Smooth muscle cell (in vitro differentiated cells): ENCODE measurements around the gene CEACAM16. TPM values are rescaled to one million over a fixed set of nuclear protein-coding genes. Genes with fewer than 3 reads are reported as not detected.
"Not testable (repeated sequence)": the region's sequence is repeated elsewhere in the genome, so short reads cannot be mapped to it uniquely, and the experiment has no call there.

Source experiments
- DNase-seq: peaks from one replicate; lab custom pipeline; 2025; ENCODE audit not compliant: unreplicated experiment; lab: John Stamatoyannopoulos, UW
- H2AFZ ChIP-seq: fragments of 200-600 bp; sonication (generic); 2 replicates; pipeline ENCODE4 v1.6.0; 2016; ENCODE audit warnings: antibody characterized with exemption, low read depth, mild to moderate bottlenecking
- H3F3A ChIP-seq: fragments of 200-600 bp; sonication (generic); 2 replicates; pipeline ENCODE4 v1.6.0; 2017; ENCODE audit warnings: antibody characterized with exemption, low read depth
- H3K27ac ChIP-seq: fragments of 200-600 bp; sonication (generic); 2 replicates; pipeline ENCODE4 v1.5.1; 2016; ENCODE audit warnings: low read depth, mild to moderate bottlenecking
- H3K27me3 ChIP-seq: fragments of 200-600 bp; sonication (generic); 2 replicates; pipeline ENCODE4 v1.6.1; 2016; ENCODE audit warnings: low read depth, mild to moderate bottlenecking
- H3K36me3 ChIP-seq: fragments of 200-600 bp; sonication (generic); 2 replicates; pipeline ENCODE4 v1.5.1; 2016; ENCODE audit warnings: low read depth
- H3K4me1 ChIP-seq: fragments of 200-600 bp; sonication (generic); 2 replicates; pipeline ENCODE4 v1.5.1; 2016; ENCODE audit warnings: low read depth
- H3K4me2 ChIP-seq: fragments of 200-600 bp; sonication (generic); 2 replicates; pipeline ENCODE4 v1.6.0; 2016; ENCODE audit warnings: mild to moderate bottlenecking
- H3K4me3 ChIP-seq: fragments of 200-600 bp; sonication (generic); 2 replicates; pipeline ENCODE4 v1.5.1; 2016; ENCODE audit warnings: mild to moderate bottlenecking
- H3K79me2 ChIP-seq: fragments of 200-600 bp; sonication (generic); 2 replicates; pipeline ENCODE4 v1.6.0; 2016; ENCODE audit warnings: low read depth, mild to moderate bottlenecking
- H3K9ac ChIP-seq: fragments of 200-600 bp; sonication (generic); 2 replicates; pipeline ENCODE4 v1.6.0; 2016; ENCODE audit warnings: low read depth
- H3K9me3 ChIP-seq: fragments of 200-600 bp; sonication (generic); replicated peaks from 2 replicates; pipeline ENCODE4 v1.5.1; 2016; ENCODE audit warnings: low read depth
- H4K20me1 ChIP-seq: fragments of 200-600 bp; sonication (generic); 2 replicates; pipeline ENCODE4 v1.6.0; 2016; ENCODE audit warnings: low read depth
- CTCF ChIP-seq: fragments of 200-600 bp; sonication (generic); IDR thresholded peaks from 2 replicates; pipeline ENCODE4 v1.5.1; 2017; ENCODE audit warnings: borderline replicate concordance, mild to moderate bottlenecking, antibody characterized with exemption; ENCODE audit not compliant: insufficient read depth, poor library complexity, severe bottlenecking
- WGBS: methylation state at CpG from one replicate; pipeline ENCODE4 v1.1.7; 2016; ENCODE audit warnings: low lambda C conversion rate; 5-methylcytosine and 5-hydroxymethylcytosine counted together
- polyA plus RNA-seq: library from polyadenylated mRNA; unstranded; fragments of >200 nt; fragmentation: Nextera tagmentation; extraction: Ambion mirVana; gene quantifications from 2 replicates; pipeline ENCODE4 v1.2.1, GENCODE V29; 2016
- total RNA-seq: library from RNA; depleted of rRNA; stranded (reverse); fragments of >200 nt; gene quantifications from 2 replicates; pipeline ENCODE4 v1.2.3, GENCODE V29; 2014

The CEACAM16 gene
- total and polyA plus RNA-seq, 2 experiments from 2014 or later, result not detected

- 79% methylated on average over 6 of the region's 6 CpGs for WGBS
- H3K4me2 ChIP-seq, result no peak overlapping the region
Observed at GRCh38 chr19:44720945-44721344, 22.0 kb downstream of the CEACAM16 start.

GRCh38 chr19:44721369-44721768 is 22.4 kb downstream of the CEACAM16 start:
- not testable (repeated sequence) for DNase-seq, H3K4me2 ChIP-seq, H4K20me1 ChIP-seq, H3F3A ChIP-seq, H3K9me3 ChIP-seq, H3K27ac ChIP-seq, H3K9ac ChIP-seq, H3K27me3 ChIP-seq, H3K4me1 ChIP-seq, H3K79me2 ChIP-seq, H3K36me3 ChIP-seq, H3K4me3 ChIP-seq, H2AFZ ChIP-seq
- 74% methylated on average over 5 of the region's 5 CpGs for WGBS

More at GRCh38 chr19:44720945-44721344, 22.0 kb downstream of the CEACAM16 start:
- Histone ChIP-seq H3K4me1 (peaks cover 5% of the 10 kb centered on the region), H3K9me3 (no peaks in the 10 kb centered on the region), H3K27ac (no peak overlapping the region), H3K27me3 (no peaks in the 10 kb centered on the region), H3K79me2 (no peaks in the 10 kb centered on the region), H3K9ac (no peak overlapping the region), H3K4me3 (no peak overlapping the region), H4K20me1 (no peaks in the 10 kb centered on the region), H2AFZ (no peak overlapping the region), H3K36me3 (no peaks in the 10 kb centered on the region), H3F3A (no peaks in the 10 kb centered on the region)
- no peak for DNase-seq
- no peak for TF ChIP-seq CTCF

- H3F3A ChIP-seq, result no peaks in the 10 kb centered on the region
- H3K9me3 ChIP-seq, result no peaks in the 10 kb centered on the region
- H3K9ac ChIP-seq, result no peak overlapping the region
- H3K27ac ChIP-seq, result no peak overlapping the region
- H3K4me3 ChIP-seq, result no peak overlapping the region
- no peaks in the 10 kb centered on the region for H3K27me3 ChIP-seq
- 73% methylated on average over 21 of the region's 21 CpGs for WGBS
- no peak for DNase-seq
- H3K36me3 ChIP-seq, result no peaks in the 10 kb centered on the region
- TF ChIP-seq CTCF, result no peak
- no peak overlapping the region for H3K4me2 ChIP-seq
- H2AFZ ChIP-seq, result no peak overlapping the region
- H3K4me1 ChIP-seq, result peaks cover 5% of the 10 kb centered on the region
- no peaks in the 10 kb centered on the region for H3K79me2 ChIP-seq
- no peaks in the 10 kb centered on the region for H4K20me1 ChIP-seq
Observed at GRCh38 chr19:44722131-44723121, 23.5 kb downstream of the CEACAM16 start.

- no peak overlapping the region for H3K4me3 ChIP-seq
- H3K9ac ChIP-seq, result no peak overlapping the region
- H3K79me2 ChIP-seq, result no peaks in the 10 kb centered on the region
- DNase-seq, result no peak
- peaks cover 2% of the 10 kb centered on the region for H3K4me1 ChIP-seq
- H3K9me3 ChIP-seq, result no peaks in the 10 kb centered on the region
- no peaks in the 10 kb centered on the region for H4K20me1 ChIP-seq
- H3K27me3 ChIP-seq, result no peaks in the 10 kb centered on the region
- H3K27ac ChIP-seq, result no peak overlapping the region
- TF ChIP-seq CTCF, result no peak
- H3F3A ChIP-seq, result no peaks in the 10 kb centered on the region
- H3K36me3 ChIP-seq, result no peaks in the 10 kb centered on the region
- 83% methylated on average over 10 of the region's 10 CpGs for WGBS
- H2AFZ ChIP-seq, result no peak overlapping the region
- H3K4me2 ChIP-seq, result no peak overlapping the region
Observed at GRCh38 chr19:44723299-44723951, 24.5 kb downstream of the CEACAM16 start.
